H1 (cell line): ENCODE data around the gene IRX4. TPM values are rescaled to one million over a fixed set of nuclear protein-coding genes. Genes with fewer than 3 reads are reported as not detected.

ENCODE experiments used
- CHD7 ChIP-seq: fragments of 300-600 bp; sonication (generic); IDR thresholded peaks from 2 replicates; pipeline ENCODE4 v1.7.1; 2012; ENCODE audit warnings: low read length, moderate library complexity, mild to moderate bottlenecking, inconsistent platforms; ENCODE audit not compliant: insufficient replicate concordance
- polyA plus RNA-seq, 7 experiments: library from polyadenylated mRNA; depleted of rRNA in 3 of 7; stranded (reverse) in 5 of 7; unstranded in 2 of 7; fragments of >200 nt in 5 of 7; fragments of 200-250 nt in 2 of 7; gene quantifications; 1 replicate in 5 of 7; 2 replicates in 1 of 7; 4 replicates in 1 of 7; pipeline versions ENCODE4 v1.2.1 to v1.2.3, GENCODE V29; 2011 to 2013; ENCODE audit warnings: missing spikeins in 2 of 7, mixed read lengths in 2 of 7
- total RNA-seq: library from RNA; stranded (reverse); fragmentation: NEBNext Ultra II Directional; extraction: Animal tissue kit (Norgen Biotek cat#: 25700); gene quantifications from 2 replicates; pipeline ENCODE4 v1.2.1, GENCODE V29; 2021

IRX4 gene
- total and polyA plus RNA-seq, 2 of the 8 experiments (the other 6 are each of a cell fraction or from before 2014, with no cell fraction given) = 0.45 to 1.2 TPM

GRCh38 chr5:1916041-1917001 is 33.6 kb upstream of the IRX4 start (continued):
- TF ChIP-seq CHD7 = no peak
